Body of pancreas (tissue), 4 donors: ENCODE data around the gene PPARA. TPM values are rescaled to one million over a fixed set of nuclear protein-coding genes. Genes with fewer than 3 reads are reported as not detected.

Experiments used
- ATAC-seq: fragments of 150-250 bp; one replicate; pipeline ENCODE4 v1.9.1; 2016
- DNase-seq, 4 donors: peaks; one replicate each; pipeline ENCODE4 v3.0.0-alpha.2; 2019
- H3K27ac ChIP-seq, 4 donors: fragments of 200-600 bp; sonication (generic); 1 replicate in 3 of 4; 2 replicates in 1 of 4; pipeline versions ENCODE4 v1.5.1 to v1.6.1; 2016 to 2019; ENCODE audit warnings: mild to moderate bottlenecking in 1 of 4, mixed read lengths in 1 of 4, moderate library complexity in 1 of 4
- H3K27me3 ChIP-seq, 2 donors: fragments of 200-600 bp; sonication (generic); one replicate each; pipeline ENCODE4 v1.6.0; 2016; ENCODE audit warnings: mild to moderate bottlenecking in 1 of 2
- H3K36me3 ChIP-seq, 2 donors: fragments of 200-600 bp; sonication (generic); replicated peaks in 1 of 2; 2 replicates each; pipeline ENCODE4 v1.5.1; 2016; ENCODE audit warnings: low read depth in 2 of 2; ENCODE audit not compliant: insufficient read depth in 1 of 2
- H3K4me1 ChIP-seq: fragments of 200-600 bp; sonication (generic); one replicate; pipeline ENCODE4 v1.6.0; 2016
- H3K4me3 ChIP-seq, 2 donors: fragments of 200-600 bp; sonication (generic); 1 replicate in 1 of 2; 2 replicates in 1 of 2; pipeline ENCODE4 v1.5.1; 2016 to 2019
- H3K9me3 ChIP-seq, 3 donors: fragments of 200-600 bp; sonication (generic); 1 replicate in 2 of 3; 2 replicates in 1 of 3; pipeline ENCODE4 v1.5.1; 2016
- CTCF ChIP-seq, 7 experiments: fragments of 450-650 bp in 4 of 7; fragments of 200-600 bp in 3 of 7; sonication (generic) in 3 of 7; IDR thresholded peaks; one replicate each; pipeline ENCODE4 v1.5.1; 2016 to 2019; ENCODE audit warnings: antibody characterized with exemption in 7 of 7
- POLR2A ChIP-seq, 3 donors: fragments of 450-650 bp; IDR thresholded peaks; one replicate each; pipeline ENCODE4 v1.6.1; 2016; ENCODE audit warnings: antibody characterized with exemption in 3 of 3, mild to moderate bottlenecking in 2 of 3
- WGBS, 2 donors: methylation state at CpG; one replicate each; pipeline ENCODE4 v1.1.5; 2017; 5-methylcytosine and 5-hydroxymethylcytosine counted together
- intact Hi-C: fragments of 100-400 bp; cut with DNase I; formaldehyde crosslinking; loops from one replicate; pipeline ENCODE4 v1.15.1; 2023
- total RNA-seq, 2 donors: library from RNA; depleted of rRNA; stranded (reverse); fragments of >200 nt; gene quantifications; one replicate each; pipeline ENCODE4 v1.1.0, GENCODE V29; 2016

Gene PPARA
- total RNA-seq, 2 donors from 2014 or later: 15.8 to 19.8 TPM

GRCh38 chr22:46115755-46116490 is 34.4 kb upstream of the PPARA start:
- intact Hi-C loops: loop anchor here (5.0 kb wide), 1 partner anchor 114 kb away; no protein-coding TSS in a partner anchor
- DNase-seq (peak in 1 of 4 donors; percentile 51), ATAC-seq (peak; percentile 6)
- no peak overlapping the region for H3K4me3 ChIP-seq
- TF ChIP-seq POLR2A (IDR thresholded peaks at IDR 0.05): peak in 1 of 3 donors; percentile 4
- no peak for TF ChIP-seq CTCF (IDR thresholded peaks at IDR 0.05)
- H3K27me3 ChIP-seq: no peaks in the 10 kb centered on the region
- peak overlapping the region; percentile 59 to 79 (median 71) for H3K27ac ChIP-seq
- 25 to 36% methylated on average over 19 to 23 of the region's 23 CpGs for WGBS, 2 donors
- H3K9me3 ChIP-seq: no peaks in the 10 kb centered on the region
- H3K36me3 ChIP-seq: peaks cover 3 to 8% of the 10 kb centered on the region in 2 donors
- peaks cover 67% of the 10 kb centered on the region for H3K4me1 ChIP-seq

GRCh38 chr22:46116491-46116958 is 33.8 kb upstream of the PPARA start:
- H3K27ac ChIP-seq: peak overlapping the region; percentile 59 to 79 (median 71)
- TF ChIP-seq POLR2A (IDR thresholded peaks at IDR 0.05) (peak in 1 of 3 donors; percentile 22), CTCF (IDR thresholded peaks at IDR 0.05) (peak; percentile 90 to 99 (median 97))
- H3K36me3 ChIP-seq: peaks cover 3 to 8% of the 10 kb centered on the region in 2 donors
- peaks cover 63% of the 10 kb centered on the region for H3K4me1 ChIP-seq
- 0 to 12% methylated on average over 1 to 26 of the region's 28 CpGs for WGBS, 2 donors
- ATAC-seq: peak; percentile 85
- no peaks in the 10 kb centered on the region for H3K27me3 ChIP-seq
- intact Hi-C loops: loop anchor here (5.0 kb wide), 1 partner anchor 114 kb away; no protein-coding TSS in a partner anchor
- DNase-seq: peak; percentile 95 to 98 (median 96)
- no peaks in the 10 kb centered on the region for H3K9me3 ChIP-seq
- no peak overlapping the region for H3K4me3 ChIP-seq

GRCh38 chr22:46117206-46118199 is 32.8 kb upstream of the PPARA start:
- Histone ChIP-seq H3K27ac (peak overlapping the region in 2 of 4 donors; percentile 68 to 74), H3K27me3 (no peaks in the 10 kb centered on the region), H3K9me3 (no peaks in the 10 kb centered on the region), H3K4me3 (no peak overlapping the region), H3K36me3 (peaks cover under 1 to 5% of the 10 kb centered on the region in 2 donors), H3K4me1 (peaks cover 55% of the 10 kb centered on the region)
- DNase-seq (peak in 2 of 4 donors; percentile 13 to 23), ATAC-seq (no peak)
- TF ChIP-seq CTCF (IDR thresholded peaks at IDR 0.05) (no peak), POLR2A (IDR thresholded peaks at IDR 0.05) (no peak)
- WGBS, 2 donors: 71 to 81% methylated on average over 3 to 10 of the region's 10 CpGs
- intact Hi-C loops: loop anchor here (5.0 kb wide), 1 partner anchor 115 kb away; no protein-coding TSS in a partner anchor

- Histone ChIP-seq H3K27ac (peak overlapping the region in 1 of 4 donors; percentile 13), H3K4me1 (peaks cover 38% of the 10 kb centered on the region), H3K27me3 (no peaks in the 10 kb centered on the region), H3K4me3 (no peak overlapping the region), H3K36me3 (no peaks in the 10 kb centered on the region), H3K9me3 (no peaks in the 10 kb centered on the region)
- WGBS, 2 donors: 30 to 53% methylated on average over 5 to 12 of the region's 12 CpGs
- peak in 1 of 4 donors; percentile 23 for DNase-seq
- no peak for ATAC-seq
- no peak for TF ChIP-seq CTCF (IDR thresholded peaks at IDR 0.05)
- TF ChIP-seq POLR2A (IDR thresholded peaks at IDR 0.05): no peak
- intact Hi-C loops: loop anchor here (5.0 kb wide), 1 partner anchor 117 kb away; no protein-coding TSS in a partner anchor
These were observed 31.1 kb upstream of the PPARA start for GRCh38 chr22:46119093-46119728.
